ENCODE data around the gene AKIRIN2. TPM values are rescaled to one million over a fixed set of nuclear protein-coding genes. Genes with fewer than 3 reads are reported as not detected.

Gene AKIRIN2
- total and polyA plus RNA-seq, 2 of the 13 experiments (the other 11 are each of a cell fraction or from before 2014, with no cell fraction given), result 15.6 to 23.4 TPM

GRCh38 chr6:87701676-87702588 lies at the start of gene AKIRIN2 (continued):
- TF ChIP-seq ZBTB10 (CRISPR knock-in tag; IDR thresholded peaks at IDR 0.05; ENCODE audit: borderline replicate concordance) (no peak; the same call in 1 of the 2 replicates), TSC22D2 (CRISPR knock-in tag; IDR thresholded peaks at IDR 0.05; ENCODE audit: borderline replicate concordance) (no peak; the same call in 1 of the 2 replicates), ZNF124 (CRISPR knock-in tag; IDR thresholded peaks at IDR 0.05) (peak; percentile 71; the same call in 1 of the 2 replicates), ZC3H13 (CRISPR knock-in tag; IDR thresholded peaks at IDR 0.05) (no peak; the same call in 1 of the 2 replicates), MAF1 (CRISPR knock-in tag; IDR thresholded peaks at IDR 0.05; ENCODE audit: borderline replicate concordance) (no peak), ZIK1 (CRISPR knock-in tag; IDR thresholded peaks at IDR 0.05; ENCODE audit: borderline replicate concordance, low read depth) (peak; percentile 47; the same call in 1 of the 2 replicates), FOXK1 (CRISPR knock-in tag; IDR thresholded peaks at IDR 0.05; ENCODE audit: borderline replicate concordance, low read depth) (peak; percentile 93), MXI1 (IDR thresholded peaks at IDR 0.05; ENCODE audit: borderline replicate concordance, low read depth, low read length) (peak; percentile 61; the same call in 1 of the 3 replicates), ZNF589 (CRISPR knock-in tag; conservative IDR thresholded peaks at IDR 0.05) (0 out of 2 replicates have a peak, but pooled peaks have one; percentile 28), FOXA3 (CRISPR knock-in tag; IDR thresholded peaks at IDR 0.05) (no peak; the same call in 1 of the 2 replicates)
- TF ChIP-seq, protein P1, sequence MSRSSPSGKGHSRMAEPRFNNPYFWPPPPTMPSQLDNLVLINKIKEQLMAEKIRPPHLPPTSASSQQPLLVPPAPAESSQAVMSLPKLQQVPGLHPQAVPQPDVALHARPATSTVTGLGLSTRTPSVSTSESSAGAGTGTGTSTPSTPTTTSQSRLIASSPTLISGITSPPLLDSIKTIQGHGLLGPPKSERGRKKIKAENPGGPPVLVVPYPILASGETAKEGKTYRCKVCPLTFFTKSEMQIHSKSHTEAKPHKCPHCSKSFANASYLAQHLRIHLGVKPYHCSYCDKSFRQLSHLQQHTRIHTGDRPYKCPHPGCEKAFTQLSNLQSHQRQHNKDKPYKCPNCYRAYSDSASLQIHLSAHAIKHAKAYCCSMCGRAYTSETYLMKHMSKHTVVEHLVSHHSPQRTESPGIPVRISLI (CRISPR knock-in tag; IDR thresholded peaks at IDR 0.05; ENCODE audit: borderline replicate concordance), result peak; percentile 86
- TF ChIP-seq, protein P2, sequence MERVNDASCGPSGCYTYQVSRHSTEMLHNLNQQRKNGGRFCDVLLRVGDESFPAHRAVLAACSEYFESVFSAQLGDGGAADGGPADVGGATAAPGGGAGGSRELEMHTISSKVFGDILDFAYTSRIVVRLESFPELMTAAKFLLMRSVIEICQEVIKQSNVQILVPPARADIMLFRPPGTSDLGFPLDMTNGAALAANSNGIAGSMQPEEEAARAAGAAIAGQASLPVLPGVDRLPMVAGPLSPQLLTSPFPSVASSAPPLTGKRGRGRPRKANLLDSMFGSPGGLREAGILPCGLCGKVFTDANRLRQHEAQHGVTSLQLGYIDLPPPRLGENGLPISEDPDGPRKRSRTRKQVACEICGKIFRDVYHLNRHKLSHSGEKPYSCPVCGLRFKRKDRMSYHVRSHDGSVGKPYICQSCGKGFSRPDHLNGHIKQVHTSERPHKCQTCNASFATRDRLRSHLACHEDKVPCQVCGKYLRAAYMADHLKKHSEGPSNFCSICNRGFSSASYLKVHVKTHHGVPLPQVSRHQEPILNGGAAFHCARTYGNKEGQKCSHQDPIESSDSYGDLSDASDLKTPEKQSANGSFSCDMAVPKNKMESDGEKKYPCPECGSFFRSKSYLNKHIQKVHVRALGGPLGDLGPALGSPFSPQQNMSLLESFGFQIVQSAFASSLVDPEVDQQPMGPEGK (CRISPR knock-in tag; IDR thresholded peaks at IDR 0.05), result peak; percentile 78
- TF ChIP-seq, protein P3, sequence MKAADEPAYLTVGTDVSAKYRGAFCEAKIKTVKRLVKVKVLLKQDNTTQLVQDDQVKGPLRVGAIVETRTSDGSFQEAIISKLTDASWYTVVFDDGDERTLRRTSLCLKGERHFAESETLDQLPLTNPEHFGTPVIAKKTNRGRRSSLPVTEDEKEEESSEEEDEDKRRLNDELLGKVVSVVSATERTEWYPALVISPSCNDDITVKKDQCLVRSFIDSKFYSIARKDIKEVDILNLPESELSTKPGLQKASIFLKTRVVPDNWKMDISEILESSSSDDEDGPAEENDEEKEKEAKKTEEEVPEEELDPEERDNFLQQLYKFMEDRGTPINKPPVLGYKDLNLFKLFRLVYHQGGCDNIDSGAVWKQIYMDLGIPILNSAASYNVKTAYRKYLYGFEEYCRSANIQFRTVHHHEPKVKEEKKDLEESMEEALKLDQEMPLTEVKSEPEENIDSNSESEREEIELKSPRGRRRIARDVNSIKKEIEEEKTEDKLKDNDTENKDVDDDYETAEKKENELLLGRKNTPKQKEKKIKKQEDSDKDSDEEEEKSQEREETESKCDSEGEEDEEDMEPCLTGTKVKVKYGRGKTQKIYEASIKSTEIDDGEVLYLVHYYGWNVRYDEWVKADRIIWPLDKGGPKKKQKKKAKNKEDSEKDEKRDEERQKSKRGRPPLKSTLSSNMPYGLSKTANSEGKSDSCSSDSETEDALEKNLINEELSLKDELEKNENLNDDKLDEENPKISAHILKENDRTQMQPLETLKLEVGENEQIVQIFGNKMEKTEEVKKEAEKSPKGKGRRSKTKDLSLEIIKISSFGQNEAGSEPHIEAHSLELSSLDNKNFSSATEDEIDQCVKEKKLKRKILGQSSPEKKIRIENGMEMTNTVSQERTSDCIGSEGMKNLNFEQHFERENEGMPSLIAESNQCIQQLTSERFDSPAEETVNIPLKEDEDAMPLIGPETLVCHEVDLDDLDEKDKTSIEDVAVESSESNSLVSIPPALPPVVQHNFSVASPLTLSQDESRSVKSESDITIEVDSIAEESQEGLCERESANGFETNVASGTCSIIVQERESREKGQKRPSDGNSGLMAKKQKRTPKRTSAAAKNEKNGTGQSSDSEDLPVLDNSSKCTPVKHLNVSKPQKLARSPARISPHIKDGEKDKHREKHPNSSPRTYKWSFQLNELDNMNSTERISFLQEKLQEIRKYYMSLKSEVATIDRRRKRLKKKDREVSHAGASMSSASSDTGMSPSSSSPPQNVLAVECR (CRISPR knock-in tag; IDR thresholded peaks at IDR 0.05; ENCODE audit: borderline replicate concordance), result peak; percentile 86
